Spleen (tissue), 11 donors: ENCODE measurements around the gene EPHA3. TPM values are rescaled to one million over a fixed set of nuclear protein-coding genes. Genes with fewer than 3 reads are reported as not detected.
A peak's percentile ranks its signal among the peaks of the same experiment; 100 is the strongest.

Experiments
- DNase-seq: peaks from one replicate; pipeline ENCODE4 v3.0.0-alpha.2; 2020
- H3K27ac ChIP-seq, 8 donors: fragments of 200-600 bp; sonication (generic) in 7 of 8; 1 replicate in 4 of 8; 2 replicates in 4 of 8; pipeline versions ENCODE4 v1.5.0 to v1.8.0; 2016 to 2021; ENCODE audit warnings: inconsistent platforms in 4 of 8, mild to moderate bottlenecking in 4 of 8, moderate library complexity in 1 of 8
- H3K27me3 ChIP-seq, 7 donors: fragments of 200-600 bp; sonication (generic) in 6 of 7; replicated peaks in 1 of 7; 1 replicate in 4 of 7; 2 replicates in 3 of 7; pipeline versions ENCODE4 v1.5.0 to v1.8.0; 2016 to 2021; ENCODE audit warnings: inconsistent platforms in 3 of 7, mild to moderate bottlenecking in 1 of 7
- H3K36me3 ChIP-seq, 6 donors: fragments of 200-600 bp; sonication (generic) in 5 of 6; 1 replicate in 4 of 6; 2 replicates in 2 of 6; pipeline versions ENCODE4 v1.5.0 to v1.8.0; 2016 to 2021; ENCODE audit warnings: inconsistent platforms in 2 of 6
- H3K4me1 ChIP-seq, 6 donors: fragments of 200-600 bp; sonication (generic) in 5 of 6; 1 replicate in 3 of 6; 2 replicates in 3 of 6; pipeline versions ENCODE4 v1.5.0 to v1.8.0; 2016 to 2021; ENCODE audit warnings: inconsistent platforms in 3 of 6
- H3K4me3 ChIP-seq, 8 donors: fragments of 200-600 bp; sonication (generic) in 7 of 8; 1 replicate in 4 of 8; 2 replicates in 4 of 8; pipeline versions ENCODE4 v1.5.0 to v1.8.0; 2016 to 2021; ENCODE audit warnings: inconsistent platforms in 4 of 8, mild to moderate bottlenecking in 4 of 8, moderate library complexity in 2 of 8
- H3K9me3 ChIP-seq, 8 donors: fragments of 200-600 bp; sonication (generic) in 7 of 8; 1 replicate in 4 of 8; 2 replicates in 4 of 8; pipeline versions ENCODE4 v1.5.0 to v1.8.0; 2016 to 2021; ENCODE audit warnings: inconsistent platforms in 4 of 8
- CTCF ChIP-seq, 11 experiments: fragments of 200-600 bp in 7 of 11; fragments of 450-650 bp in 4 of 11; sonication (generic) in 4 of 11; IDR thresholded peaks in 8 of 11; conservative IDR thresholded peaks in 3 of 11; 1 replicate in 7 of 11; 2 replicates in 4 of 11; pipeline versions ENCODE4 v1.4.0 to v1.8.0; 2016 to 2021; ENCODE audit warnings: antibody characterized with exemption in 11 of 11, inconsistent platforms in 4 of 11, mild to moderate bottlenecking in 1 of 11
- POLR2A ChIP-seq, 3 donors: fragments of 450-650 bp; IDR thresholded peaks; one replicate each; pipeline ENCODE4 v1.5.1; 2017; ENCODE audit warnings: antibody characterized with exemption in 3 of 3, mild to moderate bottlenecking in 1 of 3
- POLR2AphosphoS5 ChIP-seq, 3 donors: sonication (generic); formaldehyde crosslinking; IDR thresholded peaks; one replicate each; pipeline ENCODE4 v1.5.1; 2017; ENCODE audit warnings: antibody characterized with exemption in 3 of 3
- WGBS, 5 donors: extraction: QIAGEN DNeasy Blood & Tissue Kit in 3 of 5; methylation state at CpG; one replicate each; pipeline versions ENCODE4 v1.1.5 to v1.1.7; 2013 to 2018; 5-methylcytosine and 5-hydroxymethylcytosine counted together
- intact Hi-C: fragments of 100-400 bp; cut with DNase I; formaldehyde crosslinking; loops from one replicate; pipeline ENCODE4 v1.15.0; 2023; ENCODE audit warnings: low total_unique reads
- polyA plus RNA-seq, 3 donors: library from polyadenylated mRNA; stranded (reverse); fragments of 200-250 nt; gene quantifications; one replicate each; pipeline ENCODE4 v1.2.1, GENCODE V29; 2013
- total RNA-seq, 7 donors: library from RNA; depleted of rRNA in 3 of 7; stranded (reverse); fragments of >200 nt in 3 of 7; fragmentation: NEBNext Ultra II Directional in 4 of 7; extraction: Animal tissue kit (Norgen Biotek cat#: 25700) in 4 of 7; gene quantifications; one replicate each; pipeline versions ENCODE4 v1.1.0 to v1.2.1, GENCODE V29; 2016 to 2021
- donor health status: healthy with polysubstance abuse.
- donor health status: DM: no; HTN: no; CAD: no; lungs with moderate emphysema.
- donor health status: DM: no; HTN: no; CAD: no.
- donor health status: Bipolar disorder and iron deficiency.
- donor health status: healthy.
- donor health status: DM: no; HTN: no; CAD: no.
- donor health status: DM: yes; HTN: yes; CAD: no.

The EPHA3 gene
- total and polyA plus RNA-seq, 10 donors = 0.07 to 1.2 (median 0.76) TPM

DNA sequence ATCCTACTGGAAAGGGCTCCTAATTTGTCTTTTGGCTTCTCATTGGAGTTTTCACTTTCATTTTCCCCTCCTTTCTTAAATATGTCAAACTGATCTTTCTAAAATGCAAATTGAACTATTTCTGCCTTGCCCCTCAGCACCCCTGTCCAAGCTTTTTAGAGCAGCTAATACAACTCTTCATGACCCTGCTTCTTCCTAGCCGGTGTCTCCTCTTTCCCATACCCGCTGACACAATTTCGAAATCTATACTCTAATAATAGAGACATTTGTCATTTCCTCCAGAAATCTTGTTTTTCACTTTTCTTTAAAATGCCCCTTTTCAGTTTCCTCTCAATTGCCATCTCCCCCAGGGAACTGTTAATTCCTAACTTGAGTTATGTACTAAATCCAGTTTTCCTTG, 2.9 kb upstream of the EPHA3 start:
- H3K4me1 ChIP-seq = peaks cover 0 to 25% (median 14%) of the 10 kb centered on the region in 6 donors
- no peak for DNase-seq
- TF ChIP-seq POLR2A (IDR thresholded peaks at IDR 0.05) = no peak
- no peak for TF ChIP-seq POLR2AphosphoS5 (IDR thresholded peaks at IDR 0.05)
- no peak for TF ChIP-seq CTCF (IDR thresholded peaks at IDR 0.05 in 8 of 11, conservative IDR thresholded peaks at IDR 0.05 in 3 of 11)
- no peak overlapping the region for H3K4me3 ChIP-seq
- H3K27me3 ChIP-seq = peaks cover 0 to 40% (median 11%) of the 10 kb centered on the region in 7 donors
- intact Hi-C loops = no loop called here
- no peaks in the 10 kb centered on the region for H3K9me3 ChIP-seq
- WGBS, 5 donors = 27 to 63% (median 43%) methylated on average over 3 of the region's 3 CpGs
- H3K36me3 ChIP-seq = no peaks in the 10 kb centered on the region
- H3K27ac ChIP-seq = peak overlapping the region in 1 of 8 donors; percentile 6

GRCh38 chr3:89105503-89105902, 1.9 kb upstream of the EPHA3 start:
- 77 to 93% (median 82%) methylated on average over 1 of the region's 1 CpG for WGBS, 5 donors
- TF ChIP-seq CTCF (IDR thresholded peaks at IDR 0.05 in 8 of 11, conservative IDR thresholded peaks at IDR 0.05 in 3 of 11) (no peak), POLR2AphosphoS5 (IDR thresholded peaks at IDR 0.05) (no peak), POLR2A (IDR thresholded peaks at IDR 0.05) (no peak)

GRCh38 chr3:89108291-89108550, 800 bp downstream of the EPHA3 start:
- 38 to 53% (median 46%) methylated on average over 5 of the region's 5 CpGs for WGBS, 5 donors
- intact Hi-C loops = no loop called here
- Histone ChIP-seq H3K27me3 (peaks cover 0 to 64% (median 11%) of the 10 kb centered on the region in 7 donors), H3K9me3 (no peaks in the 10 kb centered on the region), H3K4me3 (peak overlapping the region in 3 of 8 donors; percentile 33 to 66 (median 44)), H3K4me1 (peaks cover 0 to 25% (median 14%) of the 10 kb centered on the region in 6 donors), H3K27ac (no peak overlapping the region), H3K36me3 (no peaks in the 10 kb centered on the region)
- TF ChIP-seq POLR2AphosphoS5 (IDR thresholded peaks at IDR 0.05) (no peak), CTCF (IDR thresholded peaks at IDR 0.05 in 8 of 11, conservative IDR thresholded peaks at IDR 0.05 in 3 of 11) (no peak), POLR2A (IDR thresholded peaks at IDR 0.05) (no peak)
- no peak for DNase-seq

More at GRCh38 chr3:89105503-89105902, 1.9 kb upstream of the EPHA3 start:
- peaks cover 0 to 25% (median 14%) of the 10 kb centered on the region in 6 donors for H3K4me1 ChIP-seq
- H3K27me3 ChIP-seq = peaks cover 0 to 47% (median 11%) of the 10 kb centered on the region in 7 donors
- no peaks in the 10 kb centered on the region for H3K36me3 ChIP-seq
- H3K4me3 ChIP-seq = no peak overlapping the region
- no peak for DNase-seq
- no peaks in the 10 kb centered on the region for H3K9me3 ChIP-seq
- H3K27ac ChIP-seq = no peak overlapping the region
- intact Hi-C loops = no loop called here

GRCh38 chr3:89113344-89113743, 5.9 kb downstream of the EPHA3 start:
- Histone ChIP-seq H3K36me3 (no peaks in the 10 kb centered on the region), H3K27ac (no peak overlapping the region), H3K9me3 (no peaks in the 10 kb centered on the region), H3K4me1 (peaks cover 0 to 14% (median 8%) of the 10 kb centered on the region in 6 donors), H3K4me3 (no peak overlapping the region), H3K27me3 (peaks cover 0 to 58% (median 6%) of the 10 kb centered on the region in 7 donors)
- DNase-seq = no peak
- intact Hi-C loops = no loop called here
- no peak for TF ChIP-seq CTCF (IDR thresholded peaks at IDR 0.05 in 8 of 11, conservative IDR thresholded peaks at IDR 0.05 in 3 of 11)
- TF ChIP-seq POLR2A (IDR thresholded peaks at IDR 0.05) = no peak
- no peak for TF ChIP-seq POLR2AphosphoS5 (IDR thresholded peaks at IDR 0.05)
- 68 to 79% (median 76%) methylated on average over 4 of the region's 4 CpGs for WGBS, 5 donors
